Muscle of arm (tissue), 12 donors: ENCODE measurements around the gene AP2A2. TPM values are rescaled to one million over a fixed set of nuclear protein-coding genes. Genes with fewer than 3 reads are reported as not detected.
"Not testable (repeated sequence)": the region's sequence is repeated elsewhere in the genome, so short reads cannot be mapped to it uniquely, and the experiment has no call there.

Experiments
- DNase-seq: peaks from one replicate; pipeline ENCODE4 v3.0.0-alpha.2; 2013
- polyA plus RNA-seq, 12 donors: library from polyadenylated mRNA; unstranded; fragments of 120-200 nt; gene quantifications; one replicate each; pipeline ENCODE4 v1.2.1, GENCODE V29; 2013; ENCODE audit not compliant: insufficient read length in 12 of 12

Gene AP2A2
- polyA plus RNA-seq, 12 donors = 39.8 to 131 (median 46.5) TPM; not detected in 1

- no peak for DNase-seq
These were observed 86.6 kb downstream of the AP2A2 start for GRCh38 chr11:1012291-1012690.

DNA sequence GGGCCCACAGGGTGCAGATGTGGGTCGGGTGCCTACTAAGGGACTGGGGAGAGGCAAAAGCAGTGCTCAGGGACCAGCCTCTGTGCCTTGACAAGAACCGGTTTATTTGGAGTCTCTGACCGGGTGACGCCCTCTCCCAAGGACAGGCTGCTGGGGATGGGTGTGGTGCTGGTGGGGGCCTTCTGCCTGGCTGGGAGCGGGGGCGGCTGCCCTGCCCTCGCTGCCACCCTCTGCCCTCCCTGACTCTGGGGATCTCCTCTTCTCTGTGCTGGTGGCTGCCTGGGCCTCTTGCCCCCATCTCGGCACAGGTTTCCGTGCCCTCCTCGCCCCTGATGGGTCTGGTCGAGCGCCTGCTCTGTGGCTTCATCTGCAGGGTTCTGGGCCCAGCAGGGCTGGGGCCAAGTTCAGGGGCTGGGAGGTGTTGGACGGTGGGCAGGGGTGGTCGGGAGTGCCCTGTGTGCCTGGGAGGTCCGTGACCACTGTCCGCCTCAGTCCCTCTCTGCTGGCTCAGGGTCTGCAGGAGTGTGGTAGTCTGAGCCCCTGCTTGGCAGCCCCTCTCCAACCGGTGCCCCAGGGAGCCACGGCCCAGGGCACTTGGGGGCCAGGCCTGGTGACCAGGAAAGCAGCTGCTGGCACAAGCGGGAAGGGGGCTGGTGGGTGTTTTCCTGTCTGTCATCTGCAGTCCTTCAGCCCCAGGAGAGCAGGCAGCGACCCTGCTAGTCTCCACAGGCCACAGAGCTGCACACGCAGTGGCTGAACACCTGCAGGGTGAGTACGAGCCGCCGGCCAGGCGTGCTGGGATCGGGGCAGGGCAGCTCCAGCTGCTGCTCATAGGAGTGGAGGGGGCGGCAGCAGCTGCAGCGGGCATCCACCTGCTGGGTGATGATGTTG, 87.3 kb downstream of the AP2A2 start:
- DNase-seq = peak; percentile 15

GRCh38 chr11:1013631-1013935, 87.9 kb downstream of the AP2A2 start:
- DNase-seq = no peak

GRCh38 chr11:1014276-1014675, 88.6 kb downstream of the AP2A2 start:
- DNase-seq = no peak

GRCh38 chr11:1015064-1015463, 89.4 kb downstream of the AP2A2 start:
- no peak for DNase-seq

GRCh38 chr11:1015826-1016545, 90.3 kb downstream of the AP2A2 start:
- DNase-seq = no peak

DNA sequence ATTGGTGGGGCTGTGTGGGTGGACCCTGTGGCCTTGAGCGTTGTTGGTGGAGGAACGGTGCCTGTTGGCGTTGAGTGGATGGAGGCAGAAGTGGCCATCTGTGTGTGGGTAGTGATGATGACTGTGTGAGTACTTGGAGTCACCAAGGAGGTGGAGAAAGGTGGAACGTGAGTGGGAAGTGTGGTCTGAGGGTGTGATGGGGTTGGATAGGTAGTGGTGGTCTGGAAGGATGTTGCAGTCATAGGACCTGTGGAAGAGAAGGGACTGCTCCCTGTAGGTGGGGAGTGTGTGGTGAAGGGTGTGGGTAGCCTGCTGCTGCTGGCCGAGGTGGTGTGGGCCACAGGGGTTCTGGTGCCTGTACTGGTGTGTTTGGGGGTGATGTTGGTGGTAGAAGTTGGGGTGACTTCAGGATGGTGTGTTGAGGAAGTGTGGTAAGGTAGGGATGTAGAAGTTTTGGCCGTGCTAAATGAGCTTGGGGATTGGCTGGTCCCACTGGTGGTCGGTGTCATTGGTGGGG, 91.0 kb downstream of the AP2A2 start:
- DNase-seq = not testable (repeated sequence)

DNA sequence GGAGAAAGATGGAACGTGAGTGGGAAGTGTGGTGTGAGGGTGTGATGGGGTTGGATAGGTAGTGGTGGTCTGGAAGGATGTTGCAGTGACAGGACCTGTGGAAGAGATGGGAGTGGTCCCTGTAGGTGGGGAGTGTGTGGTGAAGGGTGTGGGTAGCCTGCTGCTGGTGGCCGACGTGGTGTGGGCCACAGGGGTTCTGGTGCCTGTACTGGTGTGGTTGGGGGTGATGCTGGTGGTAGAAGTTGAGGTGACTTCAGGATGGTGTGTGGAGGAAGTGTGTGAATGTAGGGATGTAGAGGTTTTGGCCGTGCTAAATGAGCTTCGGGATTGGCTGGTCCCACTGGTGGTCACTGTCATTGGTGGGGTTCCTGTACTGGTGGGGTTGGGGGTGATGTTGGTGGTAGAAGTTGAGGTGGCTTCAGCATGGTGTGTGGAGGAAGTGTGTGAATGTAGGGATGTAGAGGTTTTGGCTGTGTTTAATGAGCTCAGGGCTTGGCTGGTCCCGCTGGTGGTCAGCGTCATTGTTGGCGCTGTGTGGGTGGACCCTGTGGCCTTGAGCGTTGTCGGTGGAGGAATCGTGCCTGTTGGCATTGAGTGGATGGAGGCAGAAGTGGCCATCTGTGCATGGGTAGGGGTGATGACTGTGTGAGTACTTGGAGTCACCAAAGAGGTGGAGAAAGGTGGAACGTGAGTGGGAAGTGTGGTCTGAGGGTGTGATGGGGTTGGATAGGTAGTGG, 91.8 kb downstream of the AP2A2 start:
- no peak for DNase-seq

- no peak for DNase-seq
These were observed 92.4 kb downstream of the AP2A2 start for GRCh38 chr11:1018091-1018490.

GRCh38 chr11:1019321-1019910, 93.7 kb downstream of the AP2A2 start:
- no peak for DNase-seq

GRCh38 chr11:1020211-1020905, 94.7 kb downstream of the AP2A2 start:
- DNase-seq = no peak

- no peak for DNase-seq
These were observed 96.7 kb downstream of the AP2A2 start for GRCh38 chr11:1022411-1022810.

GRCh38 chr11:1022908-1023810, 97.5 kb downstream of the AP2A2 start:
- DNase-seq = no peak

DNA sequence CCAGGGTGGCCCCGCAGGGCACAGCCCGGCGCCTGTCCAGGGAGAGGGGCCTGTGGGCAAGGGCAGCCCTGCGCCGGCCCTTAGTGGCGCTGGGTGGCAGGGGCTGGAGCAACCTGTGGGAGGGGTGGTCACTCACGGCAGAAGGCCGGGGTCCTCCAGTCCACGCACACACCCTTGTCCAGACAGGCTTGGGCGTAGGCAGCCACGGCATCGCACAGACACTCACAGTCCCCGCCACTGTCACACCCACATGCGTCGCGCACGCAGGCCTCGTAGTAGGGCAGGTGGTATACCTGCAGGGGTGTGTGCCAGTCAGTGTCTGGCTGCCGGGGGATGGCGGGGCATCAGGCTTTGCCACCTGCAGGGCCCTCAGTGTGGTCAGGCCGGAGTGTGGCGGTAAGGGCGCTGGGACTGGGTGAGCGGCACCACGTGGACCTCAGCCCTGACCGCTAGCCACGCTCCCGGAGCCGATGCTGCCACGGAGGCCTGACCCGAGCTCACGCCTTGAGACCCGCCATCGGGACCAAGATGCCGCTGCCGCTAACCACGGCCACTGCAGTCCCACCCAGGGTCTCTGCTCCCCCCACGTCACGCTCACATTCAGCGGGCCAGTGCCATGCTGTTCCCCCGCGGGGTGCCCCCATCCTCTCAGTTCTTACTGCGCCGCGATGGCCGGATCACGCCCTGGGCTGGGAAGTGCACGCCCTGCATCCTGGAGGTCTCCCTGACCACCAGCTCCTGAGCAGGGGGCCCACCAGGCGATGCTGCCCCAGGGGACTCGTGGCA, 98.3 kb downstream of the AP2A2 start:
- DNase-seq = no peak

DNA sequence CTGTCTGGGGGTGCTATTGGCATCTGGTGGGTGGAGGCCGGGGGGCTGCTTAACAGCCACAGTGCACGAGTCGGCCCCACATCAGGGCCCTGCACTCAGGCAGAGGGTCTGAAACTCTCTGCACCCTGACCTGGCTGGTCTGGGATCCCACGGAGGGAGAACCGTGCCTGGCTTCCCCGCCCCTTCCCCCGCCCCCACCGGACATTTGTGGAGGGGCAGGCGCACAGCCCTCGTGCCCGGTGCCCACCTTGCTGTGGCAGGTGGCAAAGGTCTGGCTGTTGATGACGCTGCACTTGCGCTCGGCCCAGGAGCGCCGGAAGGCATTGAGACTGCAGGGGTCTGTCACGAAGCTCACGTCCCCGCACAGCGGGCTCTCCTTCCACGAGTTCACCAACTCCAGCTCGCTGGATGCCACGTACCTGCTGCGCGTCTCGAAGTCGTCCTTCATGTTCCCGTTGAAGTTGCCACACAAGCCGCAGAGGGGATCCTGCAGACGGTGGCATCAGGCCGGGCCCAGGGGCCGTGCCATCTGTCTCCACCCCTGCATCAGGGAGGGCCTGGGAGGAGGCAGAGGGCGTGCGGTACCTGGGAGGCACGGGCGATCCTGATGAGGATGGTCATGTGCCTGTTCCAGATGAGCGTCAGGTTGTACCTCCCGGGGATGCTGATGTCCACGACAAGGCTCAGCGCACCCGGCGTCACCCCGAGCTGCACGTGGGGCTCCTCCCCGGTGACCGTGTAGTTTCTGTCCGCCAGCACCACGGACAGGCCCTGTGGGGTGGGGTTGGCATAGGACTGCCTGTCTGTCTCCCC, 99.1 kb downstream of the AP2A2 start:
- no peak for DNase-seq

DNA sequence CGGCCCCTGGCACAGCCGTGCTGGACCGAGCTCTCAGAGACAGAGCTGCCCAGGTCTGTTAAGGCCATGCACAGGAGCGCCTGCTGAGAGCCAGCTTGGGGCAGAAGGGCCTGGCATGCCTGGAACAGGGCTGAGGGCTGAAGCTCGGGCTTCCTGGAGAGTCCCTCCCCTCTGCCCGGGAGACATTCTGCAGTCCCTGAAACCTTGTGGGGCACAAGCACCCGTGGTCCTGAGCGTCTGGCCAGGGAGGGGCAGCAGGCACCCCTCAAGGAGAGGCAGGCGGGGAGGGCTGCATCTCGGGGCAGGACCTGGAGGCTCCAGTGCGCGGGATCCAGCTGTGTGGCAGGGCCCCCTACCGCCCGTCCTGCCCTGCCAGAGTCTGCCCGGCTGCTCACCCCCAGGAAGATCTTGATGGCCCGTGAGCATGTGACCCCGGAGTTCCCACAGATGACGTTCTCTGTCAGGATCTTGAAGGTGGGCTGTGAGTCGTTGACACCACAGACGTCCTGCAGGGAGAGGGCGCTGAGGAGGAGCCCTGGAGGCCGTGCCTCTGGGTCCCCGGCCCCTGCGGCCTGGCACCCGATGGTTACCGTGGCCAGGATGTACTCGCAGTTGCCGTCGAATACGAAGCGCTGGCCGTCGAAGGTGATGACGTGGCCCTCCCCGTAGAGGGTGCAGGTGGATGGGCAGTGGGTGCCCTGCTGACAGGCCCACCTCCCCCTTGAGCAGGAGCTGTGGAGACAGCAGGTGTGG, 99.9 kb downstream of the AP2A2 start:
- no peak for DNase-seq

GRCh38 chr11:1026163-1026450, 100.4 kb downstream of the AP2A2 start:
- DNase-seq = no peak
